Lung microvascular endothelial cell (primary cell): ENCODE results near the gene OBSL1. TPM values are rescaled to one million over a fixed set of nuclear protein-coding genes. Genes with fewer than 3 reads are reported as not detected.
A peak's percentile ranks its signal among the peaks of the same experiment; 100 is the strongest.

Experiments used
- DNase-seq, 2 donors: peaks; one replicate each; pipeline versions ENCODE4 v3.0.0 to v3.0.0-alpha.2; 2010; ENCODE audit warnings: low read depth in 2 of 2
- total RNA-seq: library from RNA; depleted of rRNA; stranded (reverse); fragments of >200 nt; gene quantifications from 2 replicates; pipeline ENCODE4 v1.2.1, GENCODE V29; 2014

Gene OBSL1
- total RNA-seq, 1 donor from 2014 or later = 28.6 TPM

DNA sequence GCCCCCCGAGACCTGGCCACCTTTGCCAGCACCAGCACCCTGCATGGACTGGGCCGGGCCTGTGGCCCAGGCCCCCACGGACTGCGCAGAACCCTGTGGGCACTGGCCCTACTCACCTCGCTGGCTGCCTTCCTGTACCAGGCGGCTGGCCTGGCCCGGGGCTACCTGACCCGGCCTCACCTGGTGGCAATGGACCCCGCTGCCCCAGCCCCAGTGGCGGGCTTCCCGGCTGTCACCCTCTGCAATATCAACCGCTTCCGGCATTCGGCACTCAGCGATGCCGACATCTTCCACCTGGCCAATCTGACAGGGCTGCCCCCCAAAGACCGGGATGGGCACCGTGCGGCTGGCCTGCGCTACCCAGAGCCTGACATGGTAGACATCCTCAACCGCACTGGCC lies 56.5 kb downstream of the OBSL1 start:
- DNase-seq = no peak

DNA sequence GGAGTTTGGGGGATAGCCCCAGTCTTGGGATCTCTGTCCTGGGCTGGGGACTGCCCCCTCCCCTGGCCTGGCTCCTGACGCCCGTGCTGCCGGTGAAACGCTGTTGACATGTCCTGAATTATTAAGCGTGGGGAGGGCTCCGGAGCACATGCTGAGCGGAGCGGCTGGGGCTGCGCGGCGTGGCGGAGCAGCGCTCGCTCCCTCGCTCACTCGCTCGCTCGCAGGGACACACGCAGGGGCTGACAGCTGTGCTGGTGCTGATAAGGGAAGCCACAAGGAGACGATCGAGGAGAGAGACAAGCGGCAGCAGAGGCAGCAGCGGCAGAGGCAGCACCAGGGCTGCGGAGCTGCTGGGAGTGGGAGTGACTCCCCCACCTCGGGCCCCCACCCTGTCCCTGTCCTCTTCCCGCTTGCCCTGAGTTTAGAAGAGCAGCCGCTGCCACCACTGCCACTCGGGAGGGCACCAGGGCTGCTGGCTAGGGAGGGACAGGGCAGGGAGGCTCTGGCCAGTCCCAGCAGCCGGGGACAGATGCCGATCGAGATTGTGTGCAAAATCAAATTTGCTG lies 57.1 kb downstream of the OBSL1 start, which contains the start of gene ASIC4:
ASIC4 (plus strand) TSS at position 287 of the 566 bp plus-strand sequence; CDS start at position 530, 243 bp downstream.
- DNase-seq = no peak

DNA sequence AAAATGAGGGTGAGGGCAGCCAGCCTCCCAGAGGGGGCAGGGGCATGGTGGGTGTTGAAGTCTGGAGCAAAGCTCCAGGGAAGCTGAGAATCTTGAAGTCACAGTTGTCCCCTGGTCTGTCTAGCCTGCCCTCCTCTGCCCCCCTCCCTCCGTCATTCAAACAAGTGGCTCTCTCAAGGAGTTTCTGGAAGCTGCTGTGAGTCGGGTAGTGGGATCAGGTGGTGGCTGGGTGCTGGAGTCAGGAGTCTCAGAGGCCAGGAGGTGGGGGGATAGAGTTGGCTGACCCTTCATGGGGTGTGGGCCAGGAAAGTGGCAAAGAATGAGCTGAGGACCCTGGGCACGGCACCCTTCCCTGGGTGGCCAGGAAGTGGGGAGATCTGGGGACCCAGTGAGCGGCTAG lies 57.6 kb downstream of the OBSL1 start:
- DNase-seq = no peak

DNA sequence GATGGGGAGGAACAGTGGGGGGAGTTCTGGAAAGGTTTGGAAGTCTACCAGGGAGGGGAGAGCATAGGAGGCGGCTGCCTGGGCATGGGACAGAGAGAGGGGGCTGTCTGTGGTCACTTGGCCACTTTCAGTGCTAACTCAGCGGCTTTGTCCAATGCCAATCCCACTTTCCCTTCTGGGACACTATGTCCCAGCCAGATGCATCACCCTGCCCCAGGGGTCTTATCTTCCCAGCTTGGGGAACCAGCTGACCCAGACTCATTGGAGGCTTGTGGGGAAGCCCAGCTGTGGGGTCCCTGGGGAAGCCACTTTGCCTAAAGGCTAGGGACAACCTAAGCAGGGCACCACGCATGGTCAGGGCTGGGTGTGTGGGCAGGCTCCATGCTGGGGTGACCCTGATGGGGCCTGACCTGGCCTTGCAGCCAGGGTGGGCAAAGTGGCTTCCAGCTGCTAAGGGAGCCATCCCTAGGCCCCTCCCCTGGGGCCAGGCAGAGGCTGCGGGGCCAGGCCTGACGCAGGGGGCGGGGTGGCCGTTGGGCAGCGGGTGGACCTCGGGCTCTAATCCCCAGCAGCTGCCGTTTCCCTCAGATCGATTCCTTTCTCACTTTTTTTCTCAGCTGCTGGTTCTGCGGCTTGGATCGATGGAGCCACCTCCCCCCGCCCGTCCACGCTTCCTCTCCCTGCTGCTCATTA lies 58.7 kb downstream of the OBSL1 start:
- DNase-seq = no peak

DNA sequence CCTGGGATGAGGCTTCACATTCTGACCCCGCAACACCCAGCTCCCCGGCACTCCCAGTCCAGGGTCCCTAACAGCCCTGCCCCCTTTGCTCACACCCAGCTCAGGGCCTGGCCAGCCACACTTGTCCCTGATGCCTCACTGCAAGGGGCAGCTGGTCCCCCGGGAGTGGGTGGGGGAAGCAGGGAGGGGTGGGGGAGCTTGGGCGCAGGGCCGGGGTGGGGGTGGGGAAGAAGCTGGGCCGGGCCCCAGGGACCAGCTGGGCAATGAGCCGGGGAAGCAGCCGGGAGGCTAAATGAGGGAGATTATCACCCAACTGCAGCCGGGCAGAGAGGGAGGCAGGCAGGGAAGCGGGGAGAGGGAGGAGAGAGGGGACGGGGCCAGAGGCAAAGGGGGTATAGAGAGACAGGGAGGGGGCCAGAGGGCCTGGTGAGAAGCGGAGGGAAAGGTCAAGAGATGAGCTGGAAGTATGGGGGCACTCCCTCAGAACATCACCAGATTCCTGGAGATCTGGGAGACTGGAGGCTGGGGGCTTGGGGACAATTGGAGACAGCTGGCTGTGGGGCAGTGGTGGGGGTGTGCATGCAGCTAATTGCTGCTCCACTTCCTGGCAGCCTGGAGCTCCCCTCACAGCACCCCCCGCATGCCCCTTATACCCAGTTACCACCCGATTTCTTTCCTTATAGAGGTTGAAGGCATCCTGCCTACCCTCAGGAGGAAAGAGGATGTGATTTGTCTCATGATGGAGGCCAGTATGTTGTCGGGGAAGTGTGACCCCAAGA lies 59.6 kb downstream of the OBSL1 start:
- DNase-seq = no peak

DNA sequence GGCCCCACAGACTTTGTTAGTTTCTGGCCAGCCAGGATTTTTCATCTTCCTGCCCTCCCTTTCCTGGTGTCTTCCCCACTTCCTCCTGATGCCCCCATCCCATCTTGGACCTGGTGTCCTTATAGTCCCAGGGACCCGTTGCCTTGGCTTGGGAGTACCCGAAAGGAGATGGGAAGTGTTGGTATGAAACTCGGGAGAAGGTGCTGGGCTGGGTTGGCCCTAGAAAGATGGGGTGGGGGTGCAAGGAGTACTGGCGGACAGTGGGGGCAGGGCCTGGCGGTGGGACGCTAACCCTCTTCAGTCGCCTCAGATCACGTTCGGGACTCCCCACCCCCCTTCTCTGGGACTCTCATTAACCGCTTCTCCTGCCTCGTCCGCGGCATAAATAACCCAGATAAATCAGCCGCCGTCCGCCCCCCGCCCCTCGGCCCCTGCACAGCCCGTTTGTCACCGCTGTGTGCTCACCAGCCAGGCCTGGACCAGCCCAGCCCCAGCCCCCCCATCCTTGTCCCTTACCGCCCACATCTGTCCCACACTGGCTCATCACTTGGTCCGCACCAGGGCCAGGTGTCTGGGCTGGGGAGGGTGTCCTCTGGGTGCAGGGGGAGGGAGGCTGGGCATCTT lies 60.7 kb downstream of the OBSL1 start:
- DNase-seq = no peak

DNA sequence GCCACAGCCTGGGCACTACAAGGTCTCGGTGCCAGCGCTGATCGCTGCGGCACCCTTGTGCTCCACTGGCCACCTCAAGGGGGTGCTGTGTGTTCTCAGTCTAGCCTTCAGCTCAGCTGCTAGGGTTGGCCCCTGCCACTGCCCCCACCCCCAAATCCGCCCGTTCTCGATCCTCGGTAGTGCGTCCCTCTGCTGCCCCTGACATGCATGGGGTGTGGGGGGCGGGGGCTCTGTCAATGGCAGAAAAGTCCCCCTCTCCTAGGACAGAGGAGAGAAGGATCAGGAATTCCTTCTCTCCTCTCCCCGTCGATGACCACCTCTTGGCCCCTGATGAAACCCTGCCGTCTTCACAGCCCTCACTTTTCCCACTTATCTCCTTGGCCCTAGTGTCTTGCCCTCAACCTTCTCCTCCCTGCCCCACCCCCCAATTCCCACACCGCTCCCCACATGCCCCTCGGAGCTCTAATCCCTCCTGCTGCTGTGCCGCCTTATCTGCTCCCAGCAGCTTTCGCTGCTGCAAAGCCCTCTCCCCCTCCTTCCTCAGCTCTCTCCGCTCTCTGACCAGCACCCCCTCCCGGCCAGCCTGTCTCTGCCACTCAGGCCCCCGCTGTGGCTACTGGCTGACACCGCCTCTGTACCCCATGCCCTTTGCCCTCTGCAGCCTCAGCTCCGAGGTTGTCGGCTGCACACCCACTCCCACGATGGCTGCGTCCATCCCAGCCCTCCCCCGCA lies 61.4 kb downstream of the OBSL1 start:
- DNase-seq = peak; percentile 37 to 52

DNA sequence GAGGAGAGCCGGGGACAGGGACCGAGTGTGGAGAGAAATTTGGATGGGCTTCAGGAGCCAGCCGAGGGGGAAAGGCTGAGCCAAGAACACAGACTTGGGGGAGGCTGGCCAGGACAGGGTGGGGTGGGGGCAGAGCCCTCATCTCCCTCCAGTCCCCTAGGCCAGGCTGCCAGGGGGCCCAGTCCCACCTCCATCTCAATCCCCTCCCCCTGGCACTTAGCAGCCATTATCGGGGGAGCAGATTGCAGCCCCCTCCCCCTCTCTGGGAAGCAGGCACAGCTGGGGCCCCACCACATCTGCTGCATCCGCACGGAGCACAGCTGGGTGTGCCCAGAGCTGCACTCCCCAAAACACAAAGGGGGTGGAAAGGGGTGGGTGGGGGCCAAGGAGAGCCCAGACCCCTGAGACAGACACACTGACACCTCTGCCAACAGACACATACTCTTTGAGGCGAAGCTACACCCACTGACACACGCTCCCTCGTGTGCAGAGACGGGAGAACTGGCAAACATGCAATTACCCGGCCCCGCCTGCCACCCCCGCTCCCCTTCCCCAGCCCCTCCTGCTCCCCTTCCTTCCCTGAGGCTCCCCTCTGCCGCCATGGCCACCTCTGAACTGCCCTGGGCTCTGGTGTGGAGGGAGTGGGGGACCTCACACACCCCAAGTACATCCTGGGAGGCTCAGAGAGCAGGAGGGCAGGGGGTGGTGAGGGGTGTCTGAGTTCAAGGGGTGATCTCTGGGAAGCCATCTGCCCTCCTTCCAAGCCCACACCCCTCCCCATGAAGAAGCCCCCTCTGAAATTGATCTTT lies 62.2 kb downstream of the OBSL1 start:
- no peak for DNase-seq

DNA sequence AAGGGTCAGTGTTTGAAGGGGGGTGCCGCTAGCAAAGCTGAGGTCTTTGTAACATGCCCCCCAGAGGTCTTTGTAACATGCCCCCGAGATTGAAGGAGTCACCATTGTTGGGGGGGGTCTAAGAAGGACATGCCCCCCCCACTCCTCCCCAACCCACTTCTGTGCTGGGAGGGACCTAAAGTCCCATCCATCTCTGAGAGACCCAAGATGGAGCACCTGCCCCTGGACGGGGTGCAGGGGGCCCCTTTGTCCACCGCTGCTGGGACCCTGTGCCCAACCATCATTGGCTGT lies 63.0 kb downstream of the OBSL1 start:
- DNase-seq = no peak

DNA sequence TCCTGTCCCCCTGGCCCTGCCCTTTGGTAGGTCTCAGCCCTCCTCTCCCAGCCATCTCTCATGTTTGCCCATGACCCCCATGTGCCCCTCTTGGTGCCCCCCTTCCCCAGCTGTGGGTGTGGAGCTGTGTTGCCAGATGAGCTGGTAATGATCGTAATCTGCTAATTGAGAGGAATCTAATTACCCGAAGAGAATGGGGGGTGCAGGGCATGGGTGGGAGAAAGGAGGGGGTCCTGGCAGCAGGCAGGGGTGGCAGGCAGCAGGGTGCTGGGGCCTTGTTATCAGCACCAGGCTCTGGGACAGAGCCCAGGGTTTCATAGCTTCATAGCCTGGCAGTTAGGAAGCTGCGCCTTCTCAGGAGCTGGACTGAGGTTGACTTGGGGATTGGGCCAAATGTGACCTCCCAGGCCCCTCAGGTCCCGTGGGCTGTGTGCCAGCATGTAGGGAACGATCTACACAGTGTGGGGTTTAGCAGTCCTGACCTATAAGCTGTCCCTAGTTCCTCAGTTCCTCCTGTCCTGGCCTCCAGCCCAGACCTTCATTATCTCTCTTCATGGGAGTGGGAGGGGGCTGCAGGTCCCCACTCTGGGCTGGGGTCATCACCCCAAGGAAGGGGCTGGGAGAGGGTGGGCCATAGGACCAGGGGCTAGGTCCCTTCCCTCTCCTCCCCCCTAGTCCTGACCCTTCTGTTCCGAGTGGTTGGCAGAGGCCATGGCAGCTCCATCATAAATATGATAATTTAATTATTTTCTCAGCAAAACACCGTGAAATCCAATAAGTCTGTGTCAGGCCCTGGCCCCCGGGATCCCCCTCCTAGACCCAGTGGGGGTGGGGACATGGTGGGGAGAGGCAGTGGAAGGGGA lies 63.5 kb downstream of the OBSL1 start:
- DNase-seq = no peak

DNA sequence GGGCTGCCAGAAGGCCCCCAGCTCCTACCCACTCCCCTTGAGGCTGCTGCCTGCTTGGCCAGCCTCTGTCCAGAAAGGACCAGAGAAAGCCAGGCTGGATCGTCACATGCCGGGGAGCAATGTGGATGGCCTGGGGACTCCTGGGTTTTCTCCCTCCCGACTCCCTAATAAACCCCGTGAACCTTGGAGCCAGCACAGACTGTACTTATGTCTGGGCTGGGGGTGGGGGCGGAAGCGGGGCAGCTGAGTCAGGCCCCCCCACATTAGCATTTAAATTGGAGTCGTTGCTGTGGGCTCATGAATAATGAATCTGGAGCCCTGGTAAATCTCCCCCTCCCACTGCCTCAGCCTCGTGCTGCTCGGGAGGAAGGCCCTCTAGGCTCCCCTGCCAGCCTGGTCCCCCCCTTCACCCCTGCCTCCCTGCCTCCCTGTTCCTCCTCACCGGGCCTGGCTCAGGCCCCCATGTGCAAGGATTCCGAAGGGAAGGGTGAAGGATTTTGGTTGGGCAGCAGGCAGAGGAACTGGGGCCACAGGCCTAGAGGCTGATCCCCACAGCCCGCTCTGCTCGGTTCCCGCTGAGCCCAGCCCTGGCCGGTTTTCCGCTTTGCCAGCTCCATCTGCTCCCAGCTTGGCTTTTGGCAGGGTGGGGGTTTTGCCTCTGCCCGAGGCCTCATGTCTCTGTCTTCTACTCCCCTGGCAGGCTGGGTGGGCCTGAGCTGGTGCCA lies 64.4 kb downstream of the OBSL1 start:
- DNase-seq = no peak

DNA sequence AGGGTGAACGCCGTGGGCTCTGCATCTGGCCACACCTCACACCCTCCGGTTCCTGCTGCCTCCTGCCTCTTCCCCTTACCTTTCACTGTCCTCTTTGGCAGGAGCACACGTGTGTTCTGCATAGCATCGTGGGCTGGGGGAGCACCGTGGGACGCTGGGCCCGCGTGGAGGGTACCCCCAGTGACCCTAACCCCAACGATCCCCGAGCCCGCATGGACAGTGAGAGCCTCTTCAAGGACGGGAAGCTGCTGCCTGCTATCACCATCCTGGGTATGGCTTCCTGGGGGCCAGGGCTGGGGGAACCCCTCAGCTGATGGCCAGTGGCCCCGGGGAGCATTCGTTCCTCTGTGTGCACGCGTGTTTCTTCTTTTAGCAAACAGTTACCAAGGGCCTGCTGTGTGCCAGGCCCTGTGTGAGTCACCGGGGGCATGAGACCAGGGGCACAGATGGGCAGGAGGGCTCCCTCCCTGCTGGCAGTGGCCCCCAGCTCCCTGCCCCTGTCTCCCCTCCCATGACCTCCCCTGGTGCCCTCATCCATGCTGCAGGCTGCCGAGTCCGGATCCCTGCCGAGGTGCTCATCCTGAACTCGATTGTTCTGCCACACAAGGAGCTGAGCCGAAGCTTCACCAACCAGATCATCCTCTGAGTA lies 65.1 kb downstream of the OBSL1 start:
- DNase-seq = no peak

DNA sequence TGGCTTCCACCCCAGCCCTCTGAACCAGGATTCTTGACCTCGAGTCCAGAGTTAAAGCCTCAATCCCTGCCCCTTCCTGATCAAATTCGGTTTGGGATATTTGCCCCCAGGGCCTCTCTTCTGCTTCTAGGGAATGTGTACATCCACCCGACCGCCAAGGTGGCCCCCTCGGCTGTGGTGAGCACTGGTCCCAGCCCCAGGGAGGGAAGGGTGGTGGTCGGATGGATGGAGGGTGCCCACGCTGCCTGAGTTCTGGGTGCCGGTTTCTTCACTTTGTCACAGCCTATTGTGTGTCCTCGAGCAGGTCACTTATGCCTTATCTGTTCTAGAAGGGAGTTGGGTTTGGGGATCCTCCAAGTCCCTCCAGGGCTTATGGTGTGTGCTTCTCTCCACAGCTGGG lies 65.8 kb downstream of the OBSL1 start:
- DNase-seq = no peak

DNA sequence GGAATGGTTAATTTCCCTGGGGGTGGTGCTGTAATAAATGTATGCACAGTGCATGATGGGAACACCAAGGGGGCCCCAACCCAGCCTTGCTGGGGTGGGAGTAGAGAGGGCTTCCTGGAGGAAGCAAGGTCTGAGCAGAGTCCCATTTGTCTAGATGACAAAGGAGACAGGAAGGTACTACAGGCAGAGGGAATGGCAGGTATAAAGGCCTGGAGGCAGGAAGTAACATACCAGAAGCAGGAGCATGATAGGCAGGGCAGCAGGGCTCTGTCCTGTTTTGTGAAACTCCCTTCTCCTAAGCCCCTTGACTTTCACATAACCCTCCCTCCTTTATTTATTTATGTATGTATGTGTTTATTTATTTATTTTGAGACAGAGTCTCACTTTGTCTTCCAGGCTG lies 68.7 kb downstream of the OBSL1 start:
- DNase-seq = no peak

DNA sequence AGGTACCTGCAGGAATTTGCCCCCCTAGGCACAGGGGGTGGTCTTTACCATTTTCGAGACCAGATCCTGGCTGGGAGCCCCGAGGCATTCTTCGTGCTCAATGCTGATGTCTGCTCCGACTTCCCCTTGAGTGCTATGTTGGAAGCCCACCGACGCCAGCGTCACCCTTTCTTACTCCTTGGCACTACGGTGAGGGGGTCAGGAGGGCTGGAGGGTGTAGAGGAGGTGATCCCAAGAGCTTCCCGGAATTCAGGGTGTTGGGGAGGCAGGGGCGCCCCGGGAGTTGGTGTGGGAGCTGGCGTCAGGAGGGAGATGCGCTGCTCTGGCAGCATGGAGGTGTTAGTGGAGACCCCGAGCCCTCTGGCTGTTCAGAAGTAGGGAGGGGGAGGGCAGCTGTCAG lies 69.5 kb downstream of the OBSL1 start:
- no peak for DNase-seq
